ENCODE results near the gene TMEM14B.
"Not testable (repeated sequence)": the region's sequence is repeated elsewhere in the genome, so short reads cannot be mapped to it uniquely, and the experiment has no call there.

The TMEM14B gene

GRCh38 chr6:10740061-10740460, 7.5 kb upstream of the TMEM14B start (continued):
- TF ChIP-seq SALL2 (tag by site-specific recombination; IDR thresholded peaks at IDR 0.05; ENCODE audit: borderline replicate concordance) (no peak), ZNF223 (tag by site-specific recombination; IDR thresholded peaks at IDR 0.05) (no peak), ZNF133 (tag by site-specific recombination; IDR thresholded peaks at IDR 0.05) (no peak)

GRCh38 chr6:10741643-10742042, 6.0 kb upstream of the TMEM14B start:
- CTCF ChIA-PET: interaction anchor here (1.2 kb wide), 1 partner anchor 263 kb away, joined by 5 read pairs; no protein-coding TSS in a partner anchor
- POLR2A ChIA-PET: interaction anchor here (1.2 to 2.5 kb wide), 4 partner anchors 8 to 19 kb away, joined by 3 to 10 read pairs (median 4); partner anchors contain the start of gene TMEM14C

GRCh38 chr6:10742251-10742650, 5.4 kb upstream of the TMEM14B start:
- CTCF ChIA-PET: interaction anchor here (0.6 to 1.2 kb wide), 2 partner anchors 7 to 264 kb away, joined by 3 to 5 read pairs; no protein-coding TSS in a partner anchor

More at GRCh38 chr6:10741643-10742042, 6.0 kb upstream of the TMEM14B start:
- H3K9me3 ChIP-seq (ENCODE audit: control insufficient read depth, insufficient read depth, low read depth, low read length); H3K27ac ChIP-seq (ENCODE audit: extremely low read depth, low read depth, low read length); H3K36me3 ChIP-seq (ENCODE audit: control insufficient read depth in 2 of 2, insufficient read depth in 1 of 2, low read length in 2 of 2); H3K4me3 ChIP-seq (ENCODE audit: low read depth, low read length); H3K4me1 ChIP-seq (ENCODE audit: control insufficient read depth, insufficient read depth, low read length): not testable (repeated sequence)

GRCh38 chr6:10743515-10743914, 4.1 kb upstream of the TMEM14B start:
- TF ChIP-seq ZBTB6 (tag by site-specific recombination; IDR thresholded peaks at IDR 0.05) (no peak), ZNF664 (tag by site-specific recombination; IDR thresholded peaks at IDR 0.05) (no peak), ZNF791 (tag by site-specific recombination; IDR thresholded peaks at IDR 0.05) (no peak), ZXDB (tag by site-specific recombination; IDR thresholded peaks at IDR 0.05) (no peak), REST (tag by site-specific recombination; IDR thresholded peaks at IDR 0.05) (peak; percentile 97)
- Histone ChIP-seq H3K9me3 (ENCODE audit: control insufficient read depth, insufficient read depth, low read depth, low read length) (no peaks in the 10 kb centered on the region), H3K4me3 (ENCODE audit: low read depth, low read length) (no peak overlapping the region), H3K36me3 (ENCODE audit: control insufficient read depth in 2 of 2, insufficient read depth in 1 of 2, low read length in 2 of 2) (no peaks in the 10 kb centered on the region; a peak in 1 of 3 replicates), H3K27ac (ENCODE audit: extremely low read depth, low read depth, low read length) (no peak overlapping the region), H3K4me1 (ENCODE audit: control insufficient read depth, insufficient read depth, low read length) (peaks cover 5% of the 10 kb centered on the region; the same call in 1 of the 2 replicates)
- CTCF ChIA-PET: interaction anchor here (0.8 kb wide), 1 partner anchor 20 kb away, joined by 4 read pairs; no protein-coding TSS in a partner anchor
- POLR2A ChIA-PET: interaction anchor here (0.8 to 0.9 kb wide), 2 partner anchors 21 to 223 kb away, joined by 4 read pairs; partner anchors contain the start of gene TMEM14C

More at GRCh38 chr6:10742251-10742650, 5.4 kb upstream of the TMEM14B start:
- no peak for TF ChIP-seq ZNF350 (tag by site-specific recombination; IDR thresholded peaks at IDR 0.05)
- TF ChIP-seq BCL11A (tag by site-specific recombination; IDR thresholded peaks at IDR 0.05; ENCODE audit: low read depth): no peak
- TF ChIP-seq ZNF214 (tag by site-specific recombination; IDR thresholded peaks at IDR 0.05; ENCODE audit: borderline replicate concordance): no peak
- TF ChIP-seq ZNF292 (tag by site-specific recombination; IDR thresholded peaks at IDR 0.05; ENCODE audit: borderline replicate concordance, low read depth): no peak
- no peak for TF ChIP-seq ZNF335 (tag by site-specific recombination; conservative IDR thresholded peaks at IDR 0.05)
- TF ChIP-seq REPIN1 (tag by site-specific recombination; IDR thresholded peaks at IDR 0.05; ENCODE audit: low read depth): no peak
- TF ChIP-seq ZBTB1 (tag by site-specific recombination; IDR thresholded peaks at IDR 0.05): no peak
- no peak for TF ChIP-seq ZNF10 (tag by site-specific recombination; IDR thresholded peaks at IDR 0.05)
- TF ChIP-seq ZNF585B (tag by site-specific recombination; IDR thresholded peaks at IDR 0.05): no peak
- TF ChIP-seq ZNF623 (tag by site-specific recombination; IDR thresholded peaks at IDR 0.05): no peak
- no peak for TF ChIP-seq HOXC10 (CRISPR knock-in tag; IDR thresholded peaks at IDR 0.05)
- TF ChIP-seq FEZF1 (tag by site-specific recombination; IDR thresholded peaks at IDR 0.05): no peak
- no peak for TF ChIP-seq ZNF785 (tag by site-specific recombination; IDR thresholded peaks at IDR 0.05)
- no peak for TF ChIP-seq ZNF221 (tag by site-specific recombination; IDR thresholded peaks at IDR 0.05; ENCODE audit: borderline replicate concordance)
- TF ChIP-seq ZNF146 (tag by site-specific recombination; IDR thresholded peaks at IDR 0.05): no peak
- H3K36me3 ChIP-seq (ENCODE audit: control insufficient read depth in 2 of 2, insufficient read depth in 1 of 2, low read length in 2 of 2): no peaks in the 10 kb centered on the region; a peak in 1 of 3 replicates
- H3K27ac ChIP-seq (ENCODE audit: extremely low read depth, low read depth, low read length): no peak overlapping the region
- POLR2A ChIA-PET: interaction anchor here (1.2 to 2.5 kb wide), 4 partner anchors 9 to 19 kb away, joined by 3 to 10 read pairs (median 4); partner anchors contain the start of gene TMEM14C
- no peaks in the 10 kb centered on the region for H3K9me3 ChIP-seq (ENCODE audit: control insufficient read depth, insufficient read depth, low read depth, low read length)
- H3K4me3 ChIP-seq (ENCODE audit: low read depth, low read length): no peak overlapping the region
- H3K4me1 ChIP-seq (ENCODE audit: control insufficient read depth, insufficient read depth, low read length): peaks cover 5% of the 10 kb centered on the region; the same call in 1 of the 2 replicates

Measured in HEK293 (cell line).